Type B pancreatic cell (in vitro differentiated cells): Measurements from ENCODE around the gene SLPI. TPM values are rescaled to one million over a fixed set of nuclear protein-coding genes. Genes with fewer than 3 reads are reported as not detected.

ENCODE experiments used
- DNase-seq: peaks from one replicate; pipeline ENCODE4 v3.0.0; 2021; ENCODE audit warnings: mixed read lengths; ENCODE audit not compliant: unreplicated experiment; ENCODE audit errors: extremely low spot score
- H3K27ac Mint-ChIP-seq: 2 replicates; pipeline ENCODE4 v1.8.0; 2021; ENCODE audit warnings: mild to moderate bottlenecking, mixed read lengths
- H3K27me3 Mint-ChIP-seq: 2 replicates; pipeline ENCODE4 v1.8.0; 2021; ENCODE audit warnings: mixed read lengths
- H3K36me3 Mint-ChIP-seq: 2 replicates; pipeline ENCODE4 v1.8.0; 2021; ENCODE audit warnings: mixed read lengths
- H3K4me1 Mint-ChIP-seq: one replicate; pipeline ENCODE4 v1.8.0; 2021; ENCODE audit warnings: mixed read lengths; ENCODE audit not compliant: unreplicated experiment
- H3K4me3 Mint-ChIP-seq: 2 replicates; pipeline ENCODE4 v1.8.0; 2021; ENCODE audit warnings: mild to moderate bottlenecking, mixed read lengths
- H3K9me3 Mint-ChIP-seq: 2 replicates; pipeline ENCODE4 v1.8.0; 2021; ENCODE audit warnings: mixed read lengths
- CTCF ChIP-seq: fragments of 200-600 bp; sonication (generic); conservative IDR thresholded peaks from 2 replicates; pipeline ENCODE4 v1.5.0; 2021; ENCODE audit warnings: antibody characterized with exemption, mild to moderate bottlenecking
- total RNA-seq: library from RNA; stranded (reverse); gene quantifications from 2 replicates; pipeline ENCODE4 v1.2.1, GENCODE V29; 2021; ENCODE audit warnings: low replicate concordance

Gene SLPI
- total RNA-seq, 1 donor from 2014 or later: 35.7 TPM

DNA sequence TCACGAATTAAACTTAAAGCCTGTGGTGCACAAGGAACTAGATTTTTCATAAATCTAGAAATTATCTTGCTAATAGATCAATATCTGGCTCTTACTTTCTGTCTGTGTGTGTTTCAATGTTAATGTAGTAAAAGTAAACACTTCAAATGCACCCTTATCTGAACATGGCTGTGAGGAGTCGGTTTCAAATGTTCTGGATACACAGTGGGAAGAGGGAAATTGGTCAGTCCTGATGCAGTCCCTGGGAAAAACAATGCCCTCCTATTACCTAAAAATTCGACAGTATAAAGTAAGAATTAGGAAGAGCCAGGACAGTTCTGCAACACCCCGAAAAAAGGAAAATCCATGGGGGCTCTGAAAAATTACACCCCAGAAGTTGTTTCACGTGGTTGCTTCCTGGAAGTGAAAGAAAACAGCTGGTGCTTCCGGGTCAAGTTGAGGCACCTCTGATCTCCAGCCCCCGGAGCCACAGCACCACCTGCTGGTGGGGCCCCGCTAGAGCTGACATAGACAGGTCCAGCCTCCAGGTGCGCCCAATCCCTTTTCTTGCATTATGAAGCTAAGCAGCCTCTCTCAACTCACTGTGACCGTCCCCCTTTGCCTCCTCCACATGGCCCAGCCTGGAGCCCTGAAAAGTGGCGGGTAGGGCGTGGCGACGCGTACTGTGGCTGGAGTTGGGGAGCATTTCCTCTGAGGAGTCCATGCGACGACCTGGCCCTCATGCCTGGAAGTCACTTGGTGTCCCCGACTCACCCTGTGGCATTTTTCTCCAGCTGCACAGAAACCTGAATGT is 24.9 kb downstream of the SLPI start:
- no peaks in the 10 kb centered on the region for H3K36me3 Mint-ChIP-seq
- H3K27ac Mint-ChIP-seq: no peak overlapping the region
- no peaks in the 10 kb centered on the region for H3K9me3 Mint-ChIP-seq
- no peak for DNase-seq
- H3K4me3 Mint-ChIP-seq: no peak overlapping the region
- TF ChIP-seq CTCF: peak; percentile 57
- peaks cover 61% of the 10 kb centered on the region for H3K27me3 Mint-ChIP-seq
- H3K4me1 Mint-ChIP-seq: no peaks in the 10 kb centered on the region

GRCh38 chr20:45226287-45226686 is 28.1 kb downstream of the SLPI start:
- DNase-seq: no peak
- no peaks in the 10 kb centered on the region for H3K36me3 Mint-ChIP-seq
- no peaks in the 10 kb centered on the region for H3K4me1 Mint-ChIP-seq
- H3K27ac Mint-ChIP-seq: no peak overlapping the region
- H3K4me3 Mint-ChIP-seq: no peak overlapping the region
- H3K27me3 Mint-ChIP-seq: peaks cover 64% of the 10 kb centered on the region
- no peak for TF ChIP-seq CTCF
- no peaks in the 10 kb centered on the region for H3K9me3 Mint-ChIP-seq

DNA sequence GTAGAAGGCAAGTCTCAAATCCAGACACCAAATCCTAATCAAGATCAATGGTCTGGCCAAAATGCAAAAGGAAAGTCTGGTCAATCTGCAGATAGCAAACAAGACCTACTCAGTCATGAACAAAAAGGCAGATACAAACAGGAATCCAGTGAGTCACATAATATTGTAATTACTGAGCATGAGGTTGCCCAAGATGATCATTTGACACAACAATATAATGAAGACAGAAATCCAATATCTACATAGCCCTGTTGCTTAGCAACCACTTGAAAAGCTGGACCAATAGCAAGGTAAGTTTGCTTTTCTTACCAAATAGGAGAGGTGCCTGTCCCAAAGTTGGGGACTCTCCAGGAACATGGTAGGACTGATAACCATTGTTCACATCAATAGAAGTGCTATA is 31.2 kb downstream of the SLPI start:
- no peaks in the 10 kb centered on the region for H3K36me3 Mint-ChIP-seq
- H3K27me3 Mint-ChIP-seq: peaks cover 59% of the 10 kb centered on the region
- H3K4me3 Mint-ChIP-seq: no peak overlapping the region
- H3K9me3 Mint-ChIP-seq: no peaks in the 10 kb centered on the region
- no peaks in the 10 kb centered on the region for H3K4me1 Mint-ChIP-seq
- TF ChIP-seq CTCF: no peak
- no peak for DNase-seq
- H3K27ac Mint-ChIP-seq: no peak overlapping the region

DNA sequence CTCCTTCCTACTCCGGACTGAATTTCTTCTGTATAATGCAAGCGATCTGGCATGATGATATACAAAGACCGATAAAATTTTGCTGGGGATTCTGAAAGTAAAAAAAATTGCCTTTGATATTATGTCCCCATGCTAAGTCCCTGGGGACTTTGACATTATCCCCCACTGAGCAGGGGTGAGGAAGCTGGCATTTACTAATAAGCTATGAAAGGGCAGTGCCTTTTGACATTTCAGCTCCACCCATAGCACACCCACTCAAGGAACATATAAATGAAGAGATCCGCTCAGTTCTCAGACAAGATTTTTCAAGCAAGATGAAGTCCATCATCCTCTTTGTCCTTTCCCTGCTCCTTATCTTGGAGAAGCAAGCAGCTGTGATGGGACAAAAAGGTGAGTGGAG is 33.3 kb downstream of the SLPI start, which contains the start of gene SEMG2:
Gene SEMG2 (plus strand): TSS at position 298 of the 400 bp plus-strand sequence. CDS start 17 bp downstream, at position 315.
- H3K9me3 Mint-ChIP-seq: no peaks in the 10 kb centered on the region
- no peak for DNase-seq
- no peaks in the 10 kb centered on the region for H3K4me1 Mint-ChIP-seq
- H3K36me3 Mint-ChIP-seq: no peaks in the 10 kb centered on the region
- no peak within 1 kb of the TSS for H3K4me3 Mint-ChIP-seq
- H3K27ac Mint-ChIP-seq: no peak within 1 kb of the TSS
- peaks cover 49% of the 10 kb centered on the region for H3K27me3 Mint-ChIP-seq
- no peak for TF ChIP-seq CTCF

DNA sequence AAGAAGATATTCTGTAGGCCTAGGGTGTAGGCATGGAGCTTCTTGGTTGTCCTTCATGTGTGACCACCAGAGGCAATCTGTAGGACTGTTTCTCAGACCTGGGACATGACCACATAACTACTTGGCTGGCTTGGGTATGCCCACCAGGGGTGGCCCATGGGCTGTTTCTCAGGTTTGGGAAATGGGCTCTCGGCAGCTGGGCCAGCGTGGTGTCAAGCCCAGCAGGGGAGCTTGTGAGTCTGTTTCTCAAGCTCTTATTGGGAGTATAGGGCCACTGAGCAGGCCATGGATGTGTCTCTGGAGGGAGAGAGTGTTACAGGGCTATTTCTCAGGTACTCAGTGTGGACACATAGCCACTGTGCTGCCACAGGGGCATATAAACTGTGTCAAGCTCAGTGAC is 35.7 kb downstream of the SLPI start:
- Mint-ChIP-seq H3K27me3 (peaks cover 33% of the 10 kb centered on the region), H3K36me3 (no peaks in the 10 kb centered on the region), H3K4me1 (no peaks in the 10 kb centered on the region), H3K27ac (no peak overlapping the region), H3K4me3 (no peak overlapping the region), H3K9me3 (no peaks in the 10 kb centered on the region)
- DNase-seq: no peak
- no peak for TF ChIP-seq CTCF
